HepG2 (cell line): ENCODE results near the gene MTCH1. TPM values are rescaled to one million over a fixed set of nuclear protein-coding genes. Genes with fewer than 3 reads are reported as not detected.

Source experiments
- ATAC-seq: fragments of 200-7000 bp; cut with Tn5 transposase; 3 replicates; pipeline ENCODE4 v1.9.1; 2020; ENCODE audit warnings: mild to moderate bottlenecking, moderate library complexity
- BruUV-seq: library from RNA; stranded (reverse); fragments of 400-500 nt; replicated peaks from 2 replicates; lab custom pipeline; 2021; lab: Mats Ljungman, UMichigan
- CTCF ChIA-PET: fragments of 300-600 bp; formaldehyde crosslinking; extraction: SDS; loops from one replicate; lab custom pipeline; 2021; ENCODE audit warnings: low total read pairs, inconsistent platforms, low intra/inter-chr PET ratio; lab: Yijun Ruan, JAX
- POLR2A ChIA-PET: fragments of 350-600 bp; sonication (Branson Sonifier 250); formaldehyde crosslinking; loops from one replicate; lab custom pipeline; 2020; ENCODE audit warnings: antibody characterized with exemption, inconsistent platforms; lab: Yijun Ruan, JAX
- DNase-seq: peaks from one replicate; pipeline ENCODE4 v3.0.0-alpha.2; 2015; ENCODE audit warnings: low spot score
- FAIRE-seq: peaks from 3 replicates; lab custom pipeline; 2011; peaks lifted over from hg19 to GRCh38; lab: Jason Lieb, UNC
- H2AFZ ChIP-seq: one replicate; pipeline ENCODE4 v1.6.1; 2011; ENCODE audit warnings: low read length, inconsistent platforms
- H3K27ac ChIP-seq: fragments of 300-600 bp; 3 replicates; pipeline ENCODE4 v1.8.0; 2011; ENCODE audit warnings: mixed run types, mild to moderate bottlenecking, mixed read lengths, low read length, inconsistent platforms; ENCODE audit not compliant: insufficient read depth; ENCODE audit errors: extremely low read length
- H3K27me3 ChIP-seq, 2 experiments: fragments of 200-600 bp in 1 of 2; 2 replicates in 1 of 2; 3 replicates in 1 of 2; pipeline versions ENCODE4 v1.6.0 to v1.8.0; 2011; ENCODE audit warnings: low read length in 2 of 2, mild to moderate bottlenecking in 2 of 2, moderate library complexity in 2 of 2, inconsistent platforms in 1 of 2; ENCODE audit not compliant: insufficient read depth in 2 of 2, control insufficient read depth in 1 of 2
- H3K36me3 ChIP-seq, 2 experiments: fragments of 200-600 bp in 1 of 2; replicated peaks in 1 of 2; 2 replicates in 1 of 2; 3 replicates in 1 of 2; pipeline versions ENCODE4 v1.5.1 to v1.8.0; 2011; ENCODE audit warnings: low read length in 2 of 2, inconsistent platforms in 1 of 2; ENCODE audit not compliant: insufficient read depth in 2 of 2, control insufficient read depth in 1 of 2
- H3K4me1 ChIP-seq: 2 replicates; pipeline ENCODE4 v1.5.1; 2012; ENCODE audit warnings: low read length, inconsistent platforms; ENCODE audit not compliant: insufficient read depth
- H3K4me2 ChIP-seq: 2 replicates; pipeline ENCODE4 v1.6.0; 2011; ENCODE audit warnings: low read depth, low read length, inconsistent platforms
- H3K4me3 ChIP-seq, 3 experiments: fragments of 200-600 bp in 1 of 3; sonication (generic), shearing (Covaris generic) in 1 of 3; replicated peaks in 1 of 3; 2 replicates each; pipeline ENCODE4 v1.5.1; 2011 to 2016; ENCODE audit warnings: low read length in 3 of 3, inconsistent platforms in 2 of 3, low read depth in 2 of 3, mild to moderate bottlenecking in 2 of 3, control low read depth in 1 of 3, mixed read lengths in 1 of 3; ENCODE audit not compliant: insufficient read depth in 1 of 3
- H3K79me2 ChIP-seq: one replicate; pipeline ENCODE4 v1.6.1; 2011; ENCODE audit warnings: low read length, inconsistent platforms; ENCODE audit not compliant: insufficient read depth
- H3K9ac ChIP-seq: 2 replicates; pipeline ENCODE4 v1.6.0; 2011; ENCODE audit warnings: mild to moderate bottlenecking, low read depth, low read length, inconsistent platforms; ENCODE audit not compliant: insufficient read depth
- H3K9me3 ChIP-seq: 2 replicates; pipeline ENCODE4 v1.5.1; 2012; ENCODE audit warnings: mild to moderate bottlenecking, low read length
- H4K20me1 ChIP-seq: 2 replicates; pipeline ENCODE4 v1.6.0; 2011; ENCODE audit warnings: inconsistent platforms, mild to moderate bottlenecking, low read length, moderate library complexity; ENCODE audit not compliant: insufficient read depth
- HES4 ChIP-seq: sonication (generic); formaldehyde crosslinking; IDR thresholded peaks from 2 replicates; pipeline ENCODE4 v1.9.0; 2021; ENCODE audit warnings: mild to moderate bottlenecking, missing genetic modification reagents, borderline replicate concordance
- HMGXB4 ChIP-seq, 2 experiments: sonication (generic) in 1 of 2; formaldehyde crosslinking in 1 of 2; IDR thresholded peaks; 2 replicates each; pipeline versions ENCODE4 v1.4.0 to v1.6.1; 2018 to 2020; ENCODE audit warnings: missing genetic modification reagents in 2 of 2, borderline replicate concordance in 1 of 2, low read depth in 1 of 2, mild to moderate bottlenecking in 1 of 2, missing biosample characterization in 1 of 2
- ZNF235 ChIP-seq: sonication (generic); formaldehyde crosslinking; IDR thresholded peaks from 2 replicates; pipeline ENCODE4 v1.8.1; 2023; ENCODE audit warnings: mild to moderate bottlenecking, missing genetic modification reagents, borderline replicate concordance
- WGBS: methylation state at CpG from one replicate; pipeline ENCODE4 v1.1.6; 2017; ENCODE audit warnings: low lambda C conversion rate; 5-methylcytosine and 5-hydroxymethylcytosine counted together
- in situ Hi-C: cut with HindIII; loops from 2 replicates; pipeline ENCODE4 v1.10.0; 2017; ENCODE audit warnings: low pct_unique_long_range_greater_than_20kb; ENCODE audit not compliant: extremely low pct_ligation_motif_present
- intact Hi-C: fragments of 100-400 bp; cut with micrococcal nuclease; formaldehyde crosslinking; loops from one replicate; pipeline ENCODE4 v1.10.0; 2022; ENCODE audit not compliant: unreplicated experiment
- polyA plus RNA-seq, 8 experiments: library from polyadenylated mRNA; depleted of rRNA in 3 of 8; stranded (reverse) in 7 of 8; unstranded in 1 of 8; fragments of >200 nt; fragmentation: Illumina TruSeq in 4 of 8; extraction: Trizol in 4 of 8; gene quantifications; 2 replicates each; pipeline versions ENCODE4 v1.2.1 to v1.2.3, GENCODE V29; 2011 to 2016; ENCODE audit warnings: low read depth in 4 of 8, missing spikeins in 1 of 8, mixed read lengths in 1 of 8; ENCODE audit not compliant: insufficient read depth in 1 of 8
- total RNA-seq, 5 experiments: library from RNA; depleted of rRNA; stranded (reverse); fragments of >200 nt; fragmentation: Illumina TruSeq; extraction: Trizol; gene quantifications; 2 replicates each; pipeline ENCODE4 v1.2.3, GENCODE V29; 2016; ENCODE audit warnings: low read depth in 1 of 5

MTCH1 gene
- total and polyA plus RNA-seq, 2 of the 13 experiments (the other 11 are each of a cell fraction or from before 2014, with no cell fraction given), result 86.2 to 144 TPM

- TF ChIP-seq HES4 (CRISPR knock-in tag) (no peak), HMGXB4 (CRISPR knock-in tag; IDR thresholded peaks at IDR 0.05; ENCODE audit: borderline replicate concordance in 1 of 2, low read depth in 1 of 2) (no peak)
These were observed 60.2 kb downstream of the MTCH1 start (continued) for GRCh38 chr6:36925809-36926208.

GRCh38 chr6:36924778-36925374 is 61.1 kb downstream of the MTCH1 start:
- Histone ChIP-seq H3K9me3 (no peaks in the 10 kb centered on the region), H3K27ac (no peak overlapping the region), H4K20me1 (no peaks in the 10 kb centered on the region), H2AFZ (no peak overlapping the region), H3K4me3 (no peak overlapping the region), H3K27me3 (no peaks in the 10 kb centered on the region), H3K4me2 (no peak overlapping the region), H3K36me3 (peaks cover 3 to 18% of the 10 kb centered on the region in 2 experiments), H3K9ac (no peak overlapping the region), H3K79me2 (no peaks in the 10 kb centered on the region), H3K4me1 (peaks cover 11% of the 10 kb centered on the region; the same call in 1 of the 2 replicates)
- CTCF ChIA-PET, result no interaction called here
- no TSS peak for BruUV-seq
- no peak for FAIRE-seq
- no peak for ATAC-seq
- POLR2A ChIA-PET, result no interaction called here
- 92% methylated on average over 5 of the region's 5 CpGs for WGBS
- intact Hi-C loops (loop anchor here (5.0 kb wide), 1 partner anchor 567 kb away; no protein-coding TSS in a partner anchor), in situ Hi-C loops (no loop called here)
- no peak for TF ChIP-seq ZNF235 (CRISPR knock-in tag)
- no peak for DNase-seq
